HG03039 (cell line): Measurements from ENCODE around the gene SRP68.

Source experiments
- ATAC-seq: cut with Tn5 transposase; IDR thresholded peaks from one replicate; pipeline ENCODE4 v1.9.1; 2021; ENCODE audit warnings: mild to moderate bottlenecking, moderate library complexity; ENCODE audit not compliant: unreplicated experiment

SRP68 gene

DNA sequence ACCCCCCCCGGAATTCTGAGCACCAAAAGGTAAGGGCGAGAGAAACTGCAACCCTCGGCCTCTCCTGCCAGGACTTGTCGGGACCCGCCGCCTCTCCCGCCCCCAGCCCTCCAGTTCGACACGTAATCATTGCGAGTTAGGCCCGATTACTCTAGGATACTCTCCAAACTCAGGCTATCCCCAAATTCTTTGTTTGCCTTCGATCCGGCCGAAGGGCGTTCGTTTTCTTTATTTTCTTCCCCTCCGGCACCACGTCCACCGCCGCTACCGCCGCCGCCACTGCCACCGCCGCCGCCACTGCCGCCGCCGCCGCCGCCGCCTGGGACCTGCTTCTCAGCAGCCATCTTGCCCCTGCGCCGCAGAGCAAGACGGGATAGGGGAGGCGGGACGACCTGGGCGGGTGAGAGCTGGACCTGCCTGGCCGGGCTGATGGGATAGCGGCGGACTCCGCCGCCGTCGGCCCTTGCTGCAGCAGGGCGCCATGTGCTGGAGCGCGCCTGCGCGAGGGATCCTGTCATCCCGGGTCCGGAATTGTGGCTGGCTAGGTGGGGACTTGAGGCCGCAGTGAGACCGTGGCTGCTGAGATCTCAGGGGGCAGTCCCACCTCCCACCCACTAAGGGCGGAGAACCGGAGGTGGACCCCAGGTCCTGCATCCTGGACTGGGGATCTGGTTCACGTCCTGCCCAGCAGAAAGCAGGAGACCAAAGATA, at the start of gene SRP68:
TSS of gene SRP68 (minus strand) at position 370 of the 711 bp plus-strand sequence. CDS start at position 344, 26 bp downstream.
- peak; percentile 79 for ATAC-seq

- ATAC-seq = no peak
These were observed 49.7 kb upstream of the SRP68 start for GRCh38 chr17:76121932-76122430.

- no peak for ATAC-seq
These were observed 48.3 kb upstream of the SRP68 start for GRCh38 chr17:76120658-76121008.

- no peak for ATAC-seq
These were observed 47.4 kb upstream of the SRP68 start for GRCh38 chr17:76119409-76120371.

DNA sequence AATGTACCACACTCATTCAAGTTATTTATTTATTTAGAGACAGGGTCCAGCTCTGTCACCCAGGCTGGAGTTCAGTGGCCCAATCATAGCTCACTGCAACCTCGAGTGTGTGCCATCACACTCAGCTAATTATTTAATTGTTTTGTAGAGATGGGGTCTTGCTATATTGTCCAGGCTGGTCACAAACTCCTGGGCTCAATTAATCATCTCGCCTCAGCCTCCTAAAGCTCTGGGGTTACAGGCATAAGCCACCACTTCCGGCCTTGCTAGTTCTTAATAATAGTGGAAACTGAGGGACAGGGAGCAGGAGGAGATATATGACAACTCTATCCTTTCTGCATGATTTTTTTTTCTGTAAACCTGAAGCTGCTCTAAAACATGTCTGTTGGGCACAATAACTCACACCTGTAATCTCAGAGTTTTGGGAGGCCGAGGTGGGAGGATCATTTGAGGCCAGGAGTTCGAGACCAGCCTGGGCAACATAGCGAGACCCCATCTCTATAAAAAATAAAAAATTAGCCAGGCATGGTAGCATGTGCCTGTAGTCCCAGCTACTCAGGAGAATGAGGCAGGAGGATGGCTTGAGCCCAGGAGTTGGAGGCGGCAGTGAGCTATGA, 42.9 kb upstream of the SRP68 start:
- ATAC-seq = no peak

DNA sequence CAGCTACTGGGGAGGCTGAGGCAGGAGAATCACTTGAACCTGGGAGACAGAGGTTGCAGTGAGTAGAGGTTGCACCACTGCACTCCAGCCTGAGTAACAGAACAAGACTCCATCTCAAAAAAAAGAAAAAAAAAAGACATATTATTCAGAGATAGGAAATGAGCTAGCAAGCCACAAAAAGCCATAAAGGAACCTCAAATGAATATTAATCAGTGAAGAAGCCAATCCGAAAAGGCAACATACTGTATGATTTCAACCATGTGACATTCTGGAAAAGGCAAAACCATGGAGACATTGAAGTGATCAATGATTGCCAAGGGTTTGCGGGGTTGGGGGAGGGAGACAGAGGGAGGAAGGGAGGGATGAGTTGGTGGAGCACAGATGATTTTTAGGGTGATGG, 39.6 kb upstream of the SRP68 start:
- no peak for ATAC-seq

GRCh38 chr17:76107509-76107908, 35.2 kb upstream of the SRP68 start:
- no peak for ATAC-seq

DNA sequence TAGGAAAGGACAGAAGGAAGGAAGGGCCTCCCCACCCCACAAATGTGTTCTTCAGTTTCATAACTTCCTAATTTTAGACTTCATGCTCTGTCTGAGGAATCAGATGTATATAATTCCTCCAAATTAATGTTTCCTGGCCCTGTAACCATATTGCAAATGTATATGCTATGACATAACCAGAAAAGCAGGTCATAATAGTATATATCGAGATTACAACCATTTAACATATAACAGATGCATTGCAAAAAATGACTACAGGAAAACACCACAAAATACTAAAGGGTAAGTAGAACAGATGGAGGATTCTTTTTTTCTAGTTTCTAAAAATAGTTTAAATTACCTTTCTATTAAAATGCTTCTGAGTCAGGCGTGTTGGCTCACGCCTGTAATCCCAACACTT, 34.4 kb upstream of the SRP68 start:
- ATAC-seq = no peak

- ATAC-seq = no peak
These were observed 32.5 kb upstream of the SRP68 start for GRCh38 chr17:76104896-76105231.

- ATAC-seq = no peak
These were observed 32.0 kb upstream of the SRP68 start for GRCh38 chr17:76104140-76104895.

- peak; percentile 65 for ATAC-seq
These were observed 31.2 kb upstream of the SRP68 start, which contains the start of gene EXOC7 for GRCh38 chr17:76103274-76104139. EXOC7 (minus strand) TSS chr17:76103787; CDS start chr17:76103692, 95 bp downstream.

- ATAC-seq = no peak
These were observed 30.6 kb upstream of the SRP68 start for GRCh38 chr17:76102944-76103273.

DNA sequence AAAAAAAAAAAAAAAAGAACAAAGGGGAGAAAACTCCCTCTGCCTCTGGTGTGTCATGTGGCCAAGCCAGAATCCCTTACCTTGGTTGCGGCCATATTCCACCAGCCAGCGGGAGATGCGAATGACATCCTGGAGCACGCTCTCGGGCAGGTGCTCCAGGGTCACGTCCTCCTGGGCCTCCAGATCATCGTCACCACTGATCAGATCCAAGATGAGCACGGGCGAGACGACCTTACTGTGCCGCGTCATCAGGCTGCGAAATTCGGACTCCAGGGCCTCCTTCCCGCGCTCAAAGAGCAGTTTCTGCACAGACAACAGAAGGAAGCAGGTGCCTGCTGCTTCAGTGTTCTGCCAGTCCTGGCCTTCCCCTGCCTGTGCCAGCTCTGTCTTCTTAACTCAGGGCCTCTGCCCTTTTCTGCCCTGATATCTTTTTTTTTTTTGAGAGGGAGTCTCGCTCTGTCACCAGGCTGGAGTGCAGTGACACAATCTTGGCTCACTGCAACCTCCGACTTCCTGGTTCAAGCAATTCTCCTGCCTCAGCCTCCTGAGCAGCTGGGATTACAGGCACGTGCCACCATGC, 25.5 kb upstream of the SRP68 start:
- no peak for ATAC-seq

GRCh38 chr17:76095943-76096342, 23.6 kb upstream of the SRP68 start:
- ATAC-seq = no peak

GRCh38 chr17:76094046-76094445, 21.7 kb upstream of the SRP68 start:
- ATAC-seq = no peak

DNA sequence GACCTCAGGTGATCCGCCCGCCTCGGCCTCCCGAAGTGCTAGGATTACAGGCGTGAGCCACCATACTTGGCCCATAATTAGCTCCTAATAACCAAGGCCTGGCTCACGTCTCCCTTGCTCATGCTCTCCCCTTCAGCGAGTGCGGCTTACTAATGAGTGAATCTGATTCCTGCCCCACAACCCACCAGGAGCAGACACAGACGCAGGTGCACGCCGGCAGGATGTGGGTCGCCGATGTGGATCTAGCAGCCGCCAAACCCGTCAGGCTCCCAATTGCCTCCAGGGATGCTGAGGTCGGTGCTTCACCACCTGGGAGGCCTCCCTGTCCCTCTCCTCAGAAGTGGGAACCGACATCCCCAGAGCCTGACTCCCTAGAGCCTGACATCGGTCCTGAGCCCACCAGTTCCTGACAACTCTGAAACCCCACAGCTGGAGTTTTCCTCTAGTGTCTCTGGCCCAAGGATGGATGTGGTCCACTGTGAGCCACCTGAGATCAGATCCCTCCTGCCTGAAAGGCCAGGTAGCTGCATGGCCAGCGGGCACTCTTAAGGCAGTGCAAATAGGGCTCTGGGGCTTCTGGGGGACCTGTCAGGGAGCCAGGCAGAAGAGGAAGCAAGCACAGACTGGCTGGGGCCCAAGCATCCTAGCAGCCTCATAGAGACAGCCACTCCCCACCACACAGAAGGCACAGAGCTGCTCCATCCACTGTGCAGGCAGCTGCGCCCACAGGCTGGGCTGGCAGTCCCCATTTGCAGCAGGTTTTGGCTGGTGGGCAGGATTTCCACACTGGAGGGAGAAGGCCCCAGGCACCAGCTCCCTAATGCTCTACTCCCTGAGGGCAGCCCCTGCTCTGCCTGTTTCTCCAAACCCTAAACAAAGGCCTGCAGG, 20.5 kb upstream of the SRP68 start:
- ATAC-seq = no peak

- no peak for ATAC-seq
These were observed 19.4 kb upstream of the SRP68 start for GRCh38 chr17:76091526-76092286.
